ENCODE measurements around the gene PPIF.

DNA sequence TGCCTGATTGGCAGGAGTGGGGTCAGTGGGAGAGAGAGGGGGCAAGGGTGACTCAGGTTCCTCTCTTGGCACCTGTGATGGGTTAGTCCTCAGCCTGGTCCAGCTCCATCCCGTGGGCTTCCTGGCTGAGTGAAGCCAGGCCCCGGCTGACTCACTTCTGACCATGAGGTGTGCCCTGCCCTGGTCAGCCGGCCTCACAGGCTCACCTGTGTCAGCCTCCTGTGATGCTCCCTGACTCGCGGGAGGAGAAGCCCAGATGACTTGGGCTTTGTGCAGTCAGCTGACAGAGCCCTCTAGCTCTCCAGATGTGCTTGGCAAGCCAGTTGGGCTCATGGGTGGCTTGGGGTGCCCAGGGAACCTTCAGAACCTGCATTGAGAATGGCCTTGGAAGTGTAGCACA, 16.0 kb upstream of the PPIF start:
- TF ChIP-seq, protein P1, sequence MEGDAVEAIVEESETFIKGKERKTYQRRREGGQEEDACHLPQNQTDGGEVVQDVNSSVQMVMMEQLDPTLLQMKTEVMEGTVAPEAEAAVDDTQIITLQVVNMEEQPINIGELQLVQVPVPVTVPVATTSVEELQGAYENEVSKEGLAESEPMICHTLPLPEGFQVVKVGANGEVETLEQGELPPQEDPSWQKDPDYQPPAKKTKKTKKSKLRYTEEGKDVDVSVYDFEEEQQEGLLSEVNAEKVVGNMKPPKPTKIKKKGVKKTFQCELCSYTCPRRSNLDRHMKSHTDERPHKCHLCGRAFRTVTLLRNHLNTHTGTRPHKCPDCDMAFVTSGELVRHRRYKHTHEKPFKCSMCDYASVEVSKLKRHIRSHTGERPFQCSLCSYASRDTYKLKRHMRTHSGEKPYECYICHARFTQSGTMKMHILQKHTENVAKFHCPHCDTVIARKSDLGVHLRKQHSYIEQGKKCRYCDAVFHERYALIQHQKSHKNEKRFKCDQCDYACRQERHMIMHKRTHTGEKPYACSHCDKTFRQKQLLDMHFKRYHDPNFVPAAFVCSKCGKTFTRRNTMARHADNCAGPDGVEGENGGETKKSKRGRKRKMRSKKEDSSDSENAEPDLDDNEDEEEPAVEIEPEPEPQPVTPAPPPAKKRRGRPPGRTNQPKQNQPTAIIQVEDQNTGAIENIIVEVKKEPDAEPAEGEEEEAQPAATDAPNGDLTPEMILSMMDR (conservative IDR thresholded peaks at IDR 0.05; ENCODE audit: low read depth, low read length), result no peak
- no peak for TF ChIP-seq EZH2 (IDR thresholded peaks at IDR 0.05; ENCODE audit: borderline replicate concordance, low read depth, low read length, poor library complexity, severe bottlenecking)

Data from A673 (cell line).